CD4-positive, alpha-beta T cell treated with Interleukin-15 for 4 hours (primary cell): ENCODE data around the gene FHOD3.
"Not testable (repeated sequence)": the region's sequence is repeated elsewhere in the genome, so short reads cannot be mapped to it uniquely, and the experiment has no call there.

Source experiments
- DNase-seq: peaks from one replicate; pipeline ENCODE4 v3.0.0-alpha.2; 2020; ENCODE audit warnings: low spot score

Gene FHOD3

DNA sequence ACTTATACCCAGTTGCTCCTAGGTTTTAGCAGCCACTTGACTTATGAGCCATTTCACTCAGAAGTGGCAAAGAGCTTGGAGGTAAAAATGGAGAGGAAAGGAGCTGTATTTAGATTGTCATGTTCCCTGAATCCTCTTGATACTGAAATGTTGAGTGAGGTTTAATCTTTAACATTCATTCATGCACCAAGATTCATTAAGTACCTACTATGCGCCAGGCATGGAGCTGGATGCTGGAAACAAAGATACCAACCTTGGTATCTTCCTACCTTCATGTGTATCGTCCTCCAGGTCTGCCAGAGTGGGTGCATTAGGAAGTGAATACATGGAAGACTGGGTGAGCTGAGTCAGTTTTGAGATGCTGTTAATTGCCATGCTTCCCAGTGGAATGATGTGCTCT is 507.6 kb downstream of the FHOD3 start:
- no peak for DNase-seq

DNA sequence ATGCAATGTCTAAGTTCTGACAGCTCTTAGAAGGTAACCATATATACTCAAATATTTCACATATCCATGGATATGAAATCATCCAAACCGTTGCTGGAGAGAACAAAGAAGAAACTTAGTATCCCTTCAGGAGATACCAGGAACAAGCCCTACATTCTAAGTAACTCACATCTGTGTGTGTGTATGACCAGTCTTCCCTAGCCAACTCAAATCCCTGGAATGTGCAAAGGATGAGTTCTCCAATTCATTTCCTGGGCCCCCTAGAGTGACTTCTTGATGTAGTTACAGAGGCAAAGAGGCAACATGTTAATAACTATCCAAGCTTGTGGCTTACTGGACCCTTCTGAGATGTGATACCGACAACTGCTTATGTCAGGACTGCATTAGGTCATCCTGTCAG is 511.2 kb downstream of the FHOD3 start:
- DNase-seq: no peak

DNA sequence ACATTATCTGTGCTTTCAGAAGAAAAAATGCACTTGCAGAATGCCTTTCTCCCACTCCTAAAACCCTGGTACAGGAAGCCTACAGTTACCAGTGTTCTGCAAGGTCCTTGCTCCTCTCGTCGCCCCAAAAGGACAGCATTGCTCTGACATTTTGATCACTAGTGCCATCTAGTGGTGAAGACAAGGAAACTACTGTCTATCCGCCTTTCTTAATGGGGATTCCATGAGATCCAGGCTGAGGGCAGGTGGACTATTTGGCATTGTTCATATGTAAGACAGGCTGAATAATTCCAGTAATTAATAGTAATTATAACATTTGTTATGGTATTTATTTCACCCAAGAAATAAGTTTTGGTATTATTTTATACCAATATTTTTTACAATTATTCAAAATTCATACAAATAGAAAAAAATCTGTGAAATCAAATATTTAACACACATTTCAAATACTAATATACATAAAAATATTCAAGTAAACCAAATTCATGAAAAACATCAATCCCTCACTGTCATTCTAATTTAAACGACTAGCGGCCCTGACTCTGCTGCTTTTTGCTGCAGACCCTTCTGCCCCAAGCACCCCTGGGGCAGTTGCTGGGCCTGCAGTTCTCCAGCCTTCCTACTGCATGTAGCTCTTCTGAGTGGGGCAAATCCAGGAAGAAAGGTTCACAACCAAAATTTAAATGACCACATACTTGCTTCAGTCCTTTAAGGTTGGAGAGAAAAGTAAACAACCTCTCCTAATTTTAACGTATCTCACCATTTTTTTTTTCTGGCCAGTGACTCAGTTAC is 512.3 kb downstream of the FHOD3 start:
- DNase-seq: peak; percentile 72

DNA sequence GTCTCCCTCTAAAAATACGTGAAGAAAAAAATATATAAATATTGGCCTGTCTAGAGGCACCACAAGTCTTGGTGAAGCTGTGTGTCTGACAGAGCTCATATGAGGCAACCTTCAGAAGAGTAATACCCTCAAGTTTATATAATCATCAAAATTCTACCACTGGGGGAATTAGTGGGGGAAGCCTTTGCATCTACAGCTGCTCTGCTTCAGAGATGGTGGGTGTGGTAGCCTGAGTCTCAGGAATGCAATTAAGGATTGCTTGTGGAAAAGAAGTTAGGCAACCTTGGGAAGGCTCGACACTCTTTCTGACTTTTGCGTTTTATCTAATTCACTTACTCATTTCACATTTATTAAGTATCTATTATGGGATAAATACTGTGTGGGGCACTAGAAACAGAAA is 513.9 kb downstream of the FHOD3 start:
- DNase-seq: no peak

DNA sequence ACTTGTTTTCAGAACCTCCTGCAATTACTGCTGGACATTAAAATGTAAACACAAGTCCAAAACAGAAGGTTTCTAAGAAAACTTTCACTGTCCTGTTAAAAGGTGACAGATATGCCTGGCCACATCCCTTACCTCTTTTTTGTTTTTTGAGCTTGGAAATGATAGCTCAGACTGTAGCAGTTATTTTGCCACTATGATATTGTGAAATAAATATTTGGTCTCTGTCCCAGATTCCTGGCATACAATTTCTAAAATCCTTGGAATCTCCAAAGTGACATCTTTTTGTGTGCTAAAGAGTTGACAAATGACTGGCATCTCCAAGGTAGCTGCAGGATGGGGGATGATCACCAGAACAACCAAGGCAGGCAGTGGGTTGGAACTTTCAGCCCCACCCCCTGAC is 514.4 kb downstream of the FHOD3 start:
- DNase-seq: no peak

DNA sequence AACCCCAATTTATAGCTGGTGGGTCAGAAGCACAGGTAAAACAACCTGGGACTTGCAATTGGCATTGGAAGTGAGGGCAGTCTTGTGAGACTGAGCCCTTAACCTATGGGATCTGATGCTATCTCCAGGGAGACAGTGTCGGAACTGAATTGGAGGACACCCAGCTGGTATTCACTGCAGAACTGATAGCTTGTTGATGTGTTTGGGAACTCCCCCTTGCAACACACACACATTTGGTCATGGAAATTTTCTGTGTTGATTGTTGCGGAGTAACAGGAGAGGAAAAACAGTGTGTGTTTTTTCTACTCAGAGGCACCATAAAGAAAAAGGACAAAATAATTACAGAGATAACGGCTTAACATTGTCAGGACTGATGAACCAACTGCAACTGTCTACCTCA is 515.2 kb downstream of the FHOD3 start:
- no peak for DNase-seq

DNA sequence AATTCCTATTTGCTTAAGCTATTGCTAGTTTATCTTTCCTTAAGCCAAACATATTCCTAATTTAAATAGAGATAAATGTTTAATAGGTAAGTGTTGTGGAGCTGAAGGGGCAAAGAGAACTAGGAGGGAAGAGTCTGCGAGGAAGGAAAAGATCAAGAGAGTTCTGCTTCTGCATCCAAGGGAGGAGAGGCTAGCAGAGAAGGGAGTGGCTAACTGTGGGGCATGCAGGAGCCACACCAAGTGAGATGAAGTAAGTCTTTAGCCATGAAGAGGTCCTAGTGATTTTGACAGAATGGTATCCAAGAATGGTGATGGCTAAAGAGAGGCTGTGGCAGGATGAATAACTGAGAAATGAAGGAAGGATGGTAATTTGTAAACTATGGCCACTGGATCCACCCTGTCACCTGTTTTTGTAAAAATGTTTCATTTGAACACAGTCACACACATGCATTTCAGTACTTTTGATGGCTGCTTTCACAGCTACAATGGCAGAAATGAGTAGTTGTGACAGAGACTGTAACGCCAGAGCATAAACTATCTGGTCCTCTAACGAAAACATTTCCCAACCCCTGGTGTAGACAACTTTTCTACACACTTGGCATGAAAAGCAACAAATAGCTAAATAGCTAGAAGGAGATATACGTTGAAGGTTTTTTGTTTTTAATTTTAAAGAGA is 515.7 kb downstream of the FHOD3 start:
- DNase-seq: no peak

DNA sequence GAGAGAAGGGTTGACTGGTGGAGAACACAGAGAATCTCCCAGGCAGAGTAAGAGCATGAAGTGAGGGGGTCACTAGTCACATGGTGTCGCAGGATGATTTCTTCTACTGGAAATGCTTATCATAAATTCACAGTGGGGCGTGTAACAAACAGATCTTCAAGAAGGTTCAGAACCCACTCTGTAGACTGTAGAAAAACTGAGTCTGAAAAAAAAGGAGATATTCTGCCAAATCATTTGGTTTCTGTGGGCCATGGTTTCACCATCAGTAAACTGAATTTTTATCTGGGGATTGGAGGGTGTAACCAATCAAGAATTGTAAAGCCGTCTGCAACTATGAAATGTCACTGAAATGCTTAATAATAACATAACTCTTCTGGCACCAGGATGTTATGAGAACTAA is 516.3 kb downstream of the FHOD3 start:
- DNase-seq: no peak

DNA sequence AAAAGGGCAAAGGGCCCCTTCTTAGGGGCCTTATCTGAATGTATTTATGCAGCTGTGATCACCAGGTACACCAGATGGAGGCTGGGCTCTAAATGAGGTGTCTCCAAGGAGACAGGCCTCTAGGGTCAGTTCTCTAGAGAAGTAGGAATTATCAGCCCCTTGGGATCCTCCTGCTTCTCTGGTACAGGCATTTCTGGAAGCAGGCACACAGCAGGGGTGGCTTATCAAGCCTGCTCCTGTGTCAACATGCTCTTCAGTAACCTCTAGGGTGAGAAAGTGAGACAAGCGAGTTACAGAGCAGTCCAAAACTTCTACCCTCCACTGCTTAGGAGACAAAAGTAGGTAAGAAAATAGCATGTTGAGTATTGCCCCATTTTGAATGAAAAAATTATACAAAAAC is 517.5 kb downstream of the FHOD3 start:
- DNase-seq: no peak

DNA sequence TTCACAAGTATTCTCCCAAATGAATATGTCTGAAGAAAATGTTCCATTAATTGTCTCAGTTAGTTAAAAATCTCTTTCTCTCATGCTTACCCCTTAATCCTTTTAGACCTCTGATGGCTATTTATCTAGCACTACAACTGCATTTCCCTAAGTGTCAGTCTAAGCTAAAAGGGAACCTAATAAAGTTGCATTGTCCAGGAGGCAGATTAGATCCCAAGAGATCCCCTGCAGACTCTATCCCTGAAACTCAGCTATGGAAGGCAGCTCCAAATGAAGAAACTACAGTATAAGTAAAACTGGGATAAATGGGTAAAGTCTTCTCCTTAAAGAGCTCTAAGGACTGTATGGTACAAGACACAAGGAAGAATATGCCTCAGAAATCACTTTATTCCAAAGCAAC is 518.6 kb downstream of the FHOD3 start:
- not testable (repeated sequence) for DNase-seq

DNA sequence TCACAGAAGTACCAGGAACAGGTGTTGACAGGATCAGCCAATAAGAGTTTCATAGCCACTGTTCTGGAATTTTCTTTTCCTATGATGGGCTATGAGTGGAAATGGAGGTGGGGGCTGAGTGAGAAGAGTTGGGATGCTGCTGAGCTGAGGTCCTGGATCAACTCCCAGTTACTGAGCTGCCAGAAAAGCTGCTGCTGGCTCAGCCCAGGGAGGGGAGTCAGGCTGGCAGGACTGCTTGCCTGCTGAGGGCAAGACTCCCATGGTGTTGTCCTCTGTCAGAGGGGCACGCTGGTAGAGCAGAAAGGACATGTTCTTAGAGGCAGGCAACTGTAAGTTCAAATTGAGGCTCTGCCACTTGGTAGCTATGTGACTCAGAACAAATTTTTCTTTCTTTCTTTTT is 519.5 kb downstream of the FHOD3 start:
- no peak for DNase-seq

DNA sequence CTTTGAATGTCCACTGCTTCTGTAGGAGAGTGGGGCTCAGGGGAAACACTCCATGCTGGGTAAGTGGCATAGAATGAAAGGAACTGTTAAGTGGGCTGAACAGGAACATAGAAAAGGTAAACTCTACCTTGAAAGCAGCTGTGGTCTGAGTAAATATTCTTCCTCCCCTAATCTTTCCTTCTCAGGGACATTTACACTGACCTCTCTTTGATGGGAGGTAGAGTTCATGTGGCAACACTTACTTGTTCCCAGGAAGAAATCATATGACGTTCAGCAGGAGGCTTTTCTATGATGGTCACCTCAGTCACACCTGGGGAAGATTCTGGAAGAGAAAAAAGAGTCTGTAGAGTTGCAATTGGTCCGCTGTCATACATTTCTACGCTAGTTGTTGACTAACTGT is 521.1 kb downstream of the FHOD3 start:
- no peak for DNase-seq

DNA sequence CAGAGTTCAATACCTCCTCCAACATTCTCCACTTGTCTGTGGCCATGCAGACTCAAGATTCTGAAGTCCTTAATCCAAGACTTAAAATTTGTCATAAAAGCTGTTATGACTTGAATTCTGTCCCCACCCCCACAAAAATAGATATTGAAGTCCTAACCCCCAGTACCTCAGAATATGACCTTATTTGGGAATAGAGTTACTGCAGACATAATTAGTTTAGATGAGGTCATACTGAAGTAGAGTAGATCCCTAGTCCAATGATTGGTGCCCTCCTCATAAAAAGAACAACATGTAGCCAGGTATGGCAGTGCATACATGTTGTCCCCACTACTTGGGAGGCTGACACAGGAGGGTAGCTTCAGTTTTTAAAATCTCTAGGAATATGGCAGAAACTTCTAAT is 522.1 kb downstream of the FHOD3 start:
- DNase-seq: no peak

DNA sequence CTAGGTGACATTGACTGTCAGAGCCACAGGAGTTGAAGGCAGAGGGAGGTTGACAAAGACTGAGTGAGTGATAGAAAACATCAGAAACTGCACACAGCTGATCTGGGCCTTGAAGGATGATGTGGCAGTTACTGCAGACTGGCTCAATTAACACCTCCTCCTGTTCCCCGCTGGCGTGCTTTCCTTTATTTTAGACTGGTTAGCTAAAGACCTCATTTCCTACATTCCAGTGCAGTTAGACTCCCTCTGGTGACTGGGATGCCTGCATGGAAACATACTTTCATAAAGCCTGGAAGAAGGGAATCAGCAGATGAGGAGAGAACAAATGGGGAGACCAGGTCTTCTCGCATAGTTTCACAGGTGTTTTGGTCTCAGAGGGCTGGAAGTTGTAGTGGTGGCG is 524.2 kb downstream of the FHOD3 start:
- no peak for DNase-seq

DNA sequence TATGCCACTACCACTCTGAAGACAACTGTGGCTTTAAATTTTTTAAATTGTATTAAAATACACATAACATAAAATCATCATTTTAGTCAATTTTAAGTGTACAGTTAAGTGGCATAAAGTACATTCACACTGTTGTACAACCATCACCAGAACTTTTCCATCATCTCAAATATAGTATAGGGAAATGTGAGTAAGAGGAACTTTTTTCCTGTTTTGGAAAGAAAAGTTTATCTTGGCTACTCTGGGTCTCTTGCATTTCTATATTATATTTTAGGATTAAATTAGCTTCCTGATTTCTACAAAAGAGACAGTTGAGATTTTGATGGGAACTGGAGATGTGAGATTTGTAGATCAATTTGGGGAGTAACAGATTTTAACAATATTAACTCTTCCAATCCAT is 528.0 kb downstream of the FHOD3 start:
- no peak for DNase-seq

DNA sequence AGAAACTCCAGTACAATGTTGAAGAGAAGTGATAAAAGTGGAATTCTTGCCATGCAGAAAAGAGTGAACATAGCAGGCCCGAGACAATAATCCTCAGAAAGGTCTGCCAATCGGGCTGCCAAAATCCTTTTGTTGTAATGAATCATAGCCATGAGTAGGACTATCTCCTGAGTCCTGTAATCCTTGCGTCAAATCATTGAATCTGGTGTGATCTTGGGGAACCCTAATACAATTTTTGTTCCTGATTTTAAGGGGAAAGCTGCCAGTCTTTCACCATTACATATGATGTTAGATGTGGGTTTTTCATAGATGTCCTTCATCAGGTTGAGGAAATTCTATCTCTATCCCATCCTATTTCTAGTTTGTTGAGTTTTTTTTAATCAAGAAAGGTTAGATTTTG is 529.0 kb downstream of the FHOD3 start:
- no peak for DNase-seq

DNA sequence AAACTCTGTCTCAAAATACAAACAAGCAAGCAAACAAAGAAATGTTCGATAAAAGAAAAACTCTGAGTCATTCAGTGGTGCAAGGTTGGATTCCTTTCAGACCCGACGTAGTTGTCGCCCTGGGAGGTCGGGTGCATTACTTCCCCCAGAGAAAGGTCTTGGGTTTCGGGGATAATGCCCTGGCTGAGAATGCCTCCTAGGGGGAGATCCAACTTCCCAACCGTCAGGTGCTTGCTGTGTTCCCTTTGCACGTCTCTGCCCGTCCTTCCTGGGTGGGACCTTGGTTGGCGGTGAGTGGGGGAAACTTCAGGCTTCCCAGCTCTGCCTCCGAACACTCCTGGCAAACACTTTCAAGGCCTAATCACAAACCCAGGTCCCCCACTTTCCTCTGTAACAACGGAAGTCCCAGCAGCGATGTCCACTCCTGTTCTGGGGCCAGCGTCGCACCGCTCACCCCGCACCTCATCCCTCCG is 530.7 kb downstream of the FHOD3 start:
- DNase-seq: peak; percentile 14

DNA sequence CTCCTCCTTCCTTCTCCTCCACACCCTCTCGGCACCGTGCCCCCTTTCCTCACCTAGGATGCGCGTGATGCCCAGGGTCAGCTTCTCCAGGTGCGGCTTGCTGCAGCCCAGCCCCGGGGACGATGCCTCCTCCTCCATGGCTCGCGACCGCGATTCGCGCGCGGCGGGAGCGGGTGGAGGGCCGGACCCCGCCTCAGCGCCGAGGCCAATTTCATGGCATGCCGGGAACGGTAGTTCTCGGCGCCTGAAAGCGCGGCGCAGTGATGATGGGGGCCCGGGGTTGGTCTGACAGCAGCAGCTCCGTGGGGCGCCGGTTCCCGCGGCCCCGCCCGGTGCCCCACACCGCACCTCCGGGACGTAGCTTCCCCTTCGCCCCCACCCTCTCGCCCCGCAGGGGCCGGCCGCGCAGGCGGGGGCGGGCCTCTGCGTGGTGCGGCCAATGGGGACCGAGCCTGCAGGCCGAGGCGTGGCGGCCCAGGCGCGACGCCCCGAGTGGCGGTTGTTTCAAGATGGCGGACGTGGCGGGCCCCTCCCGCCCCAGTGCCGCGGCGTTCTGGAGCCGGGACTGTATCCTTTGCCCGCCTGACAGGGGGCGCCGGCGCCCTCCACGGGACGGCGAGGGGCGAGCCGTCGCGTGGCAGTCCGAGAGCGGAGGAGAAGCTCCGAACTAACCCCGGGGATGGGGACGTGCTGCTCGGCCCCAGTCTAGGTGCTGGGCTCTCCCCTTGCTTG is 531.3 kb downstream of the FHOD3 start, which contains the start of the genes KIAA1328 and TPGS2:
Gene KIAA1328 (plus strand): TSS at position 498 of the 732 bp plus-strand sequence. CDS start 12 bp downstream, at position 510.
Gene TPGS2 (minus strand): TSS at position 373 of the 732 bp plus-strand sequence. CDS start 235 bp downstream, at position 138.
- peak; percentile 87 for DNase-seq
